OCI-LY1 (cell line): ENCODE measurements around the gene BABAM2.

Source experiments
- H2AFZ ChIP-seq: fragments of 200-600 bp; sonication (generic), shearing (Covaris generic); 2 replicates; pipeline ENCODE4 v1.6.0; 2014; ENCODE audit warnings: antibody characterized with exemption, mild to moderate bottlenecking, low read length
- H3F3A ChIP-seq: fragments of 200-600 bp; sonication (generic), shearing (Covaris generic); 2 replicates; pipeline ENCODE4 v1.6.0; 2014; ENCODE audit warnings: mild to moderate bottlenecking, antibody characterized with exemption, low read length, moderate library complexity; ENCODE audit not compliant: insufficient read depth
- H3K27ac ChIP-seq: fragments of 200-600 bp; sonication (generic); 2 replicates; pipeline ENCODE4 v1.5.1; 2014; ENCODE audit warnings: low read length, mixed run types, mild to moderate bottlenecking, low read depth; ENCODE audit not compliant: poor library complexity, severe bottlenecking
- H3K27me3 ChIP-seq: fragments of 200-600 bp; sonication (generic); 2 replicates; pipeline ENCODE4 v1.6.0; 2014; ENCODE audit warnings: antibody characterized with exemption, mild to moderate bottlenecking, low read length, moderate library complexity; ENCODE audit not compliant: insufficient read depth
- H3K36me3 ChIP-seq: fragments of 200-600 bp; sonication (generic); 2 replicates; pipeline ENCODE4 v1.6.1; 2014; ENCODE audit warnings: mild to moderate bottlenecking, antibody characterized with exemption, low read length, moderate library complexity, mixed read lengths; ENCODE audit not compliant: insufficient read depth
- H3K4me1 ChIP-seq: fragments of 200-600 bp; sonication (generic); 2 replicates; pipeline ENCODE4 v1.5.1; 2014; ENCODE audit warnings: mild to moderate bottlenecking, low read length, moderate library complexity; ENCODE audit not compliant: insufficient read depth, severe bottlenecking
- H3K4me2 ChIP-seq: fragments of 200-600 bp; sonication (generic), shearing (Covaris generic); 2 replicates; pipeline ENCODE4 v1.6.1; 2014; ENCODE audit warnings: low read length
- H3K4me3 ChIP-seq: fragments of 200-600 bp; sonication (generic); 2 replicates; pipeline ENCODE4 v1.5.1; 2014; ENCODE audit warnings: low read length, low read depth, mild to moderate bottlenecking, mixed read lengths; ENCODE audit not compliant: poor library complexity, severe bottlenecking
- H3K79me2 ChIP-seq: fragments of 200-600 bp; shearing (Covaris generic); 2 replicates; pipeline ENCODE4 v1.6.1; 2016; ENCODE audit warnings: mixed run types, low read length, mixed read lengths; ENCODE audit not compliant: insufficient read depth
- H3K9ac ChIP-seq: fragments of 200-600 bp; sonication (generic), shearing (Covaris generic); 2 replicates; pipeline ENCODE4 v1.6.1; 2014; ENCODE audit warnings: mild to moderate bottlenecking, low read length, mixed read lengths
- H3K9me2 ChIP-seq: fragments of 200-600 bp; sonication (generic), shearing (Covaris generic); 2 replicates; pipeline ENCODE4 v1.6.1; 2014; ENCODE audit warnings: low read depth, mild to moderate bottlenecking, low read length, mixed read lengths
- H3K9me3 ChIP-seq: fragments of 200-600 bp; shearing (Covaris generic); 2 replicates; pipeline ENCODE4 v1.6.1; 2014; ENCODE audit warnings: low read length, mixed read lengths
- H4K20me1 ChIP-seq: fragments of 200-600 bp; sonication (generic), shearing (Covaris generic); 2 replicates; pipeline ENCODE4 v1.6.0; 2016; ENCODE audit warnings: mild to moderate bottlenecking, low read length; ENCODE audit not compliant: insufficient read depth
- CTCF ChIP-seq: fragments of 200-600 bp; sonication (generic), shearing (Covaris generic); IDR thresholded peaks from 2 replicates; pipeline ENCODE4 v1.5.1; 2017; ENCODE audit warnings: mild to moderate bottlenecking, antibody characterized with exemption, low read length, moderate library complexity, mixed read lengths
- EZH2 ChIP-seq: fragments of 200-600 bp; sonication (generic), shearing (Covaris generic); IDR thresholded peaks from 2 replicates; pipeline ENCODE4 v1.8.0; 2017; ENCODE audit warnings: borderline replicate concordance, mixed run types, mild to moderate bottlenecking, antibody characterized with exemption, low read length, moderate library complexity, mixed read lengths

Gene BABAM2

GRCh38 chr2:27903649-27904404 lies 13.3 kb downstream of the BABAM2 start:
- no peaks in the 10 kb centered on the region; the same call in 1 of the 2 replicates for H3K36me3 ChIP-seq

GRCh38 chr2:27904405-27904665 lies 13.8 kb downstream of the BABAM2 start:
- Histone ChIP-seq H3K9me3 (no peaks in the 10 kb centered on the region), H2AFZ (no peak overlapping the region), H3K9ac (no peak overlapping the region), H4K20me1 (no peaks in the 10 kb centered on the region), H3K9me2 (no peaks in the 10 kb centered on the region), H3K4me1 (no peaks in the 10 kb centered on the region), H3K27ac (no peak overlapping the region), H3K36me3 (no peaks in the 10 kb centered on the region; the same call in 1 of the 2 replicates), H3K79me2 (no peaks in the 10 kb centered on the region), H3F3A (no peaks in the 10 kb centered on the region), H3K27me3 (no peaks in the 10 kb centered on the region), H3K4me2 (no peak overlapping the region), H3K4me3 (no peak overlapping the region)
- no peak for TF ChIP-seq EZH2
- no peak for TF ChIP-seq CTCF

More at GRCh38 chr2:27903649-27904404, 13.3 kb downstream of the BABAM2 start:
- no peaks in the 10 kb centered on the region for H3K4me1 ChIP-seq
- no peak overlapping the region for H3K9ac ChIP-seq
- no peaks in the 10 kb centered on the region for H3F3A ChIP-seq
- H3K27me3 ChIP-seq: no peaks in the 10 kb centered on the region
- H3K4me2 ChIP-seq: no peak overlapping the region
- no peaks in the 10 kb centered on the region for H3K9me2 ChIP-seq
- no peak overlapping the region for H3K4me3 ChIP-seq
- no peaks in the 10 kb centered on the region for H4K20me1 ChIP-seq
- TF ChIP-seq CTCF: no peak
- no peak for TF ChIP-seq EZH2
- no peaks in the 10 kb centered on the region for H3K9me3 ChIP-seq
- H3K27ac ChIP-seq: no peak overlapping the region
- no peaks in the 10 kb centered on the region for H3K79me2 ChIP-seq
- no peak overlapping the region for H2AFZ ChIP-seq

GRCh38 chr2:27906074-27906473 lies 15.5 kb downstream of the BABAM2 start:
- no peak overlapping the region for H2AFZ ChIP-seq
- H4K20me1 ChIP-seq: no peaks in the 10 kb centered on the region
- no peak overlapping the region for H3K4me2 ChIP-seq
- TF ChIP-seq CTCF (no peak), EZH2 (no peak)
- H3K4me3 ChIP-seq: no peak overlapping the region
- H3K4me1 ChIP-seq: no peaks in the 10 kb centered on the region
- H3F3A ChIP-seq: no peaks in the 10 kb centered on the region
- no peaks in the 10 kb centered on the region; the same call in 1 of the 2 replicates for H3K36me3 ChIP-seq
- no peak overlapping the region for H3K27ac ChIP-seq
- no peaks in the 10 kb centered on the region; the same call in 1 of the 2 replicates for H3K79me2 ChIP-seq
- H3K9ac ChIP-seq: no peak overlapping the region
- H3K27me3 ChIP-seq: no peaks in the 10 kb centered on the region
- H3K9me3 ChIP-seq: no peaks in the 10 kb centered on the region
- H3K9me2 ChIP-seq: no peaks in the 10 kb centered on the region
